HEK293 (cell line): Measurements from ENCODE around the gene SRP72.

Experiments
- CTCF ChIA-PET: fragments of 350-600 bp; formaldehyde crosslinking; extraction: SDS; loops from one replicate; lab custom pipeline; 2021; ENCODE audit warnings: antibody characterized with exemption; lab: Yijun Ruan, JAX
- POLR2A ChIA-PET: fragments of 300-600 bp; formaldehyde crosslinking; extraction: SDS; loops from one replicate; lab custom pipeline; 2020; ENCODE audit warnings: antibody characterized with exemption, inconsistent platforms; lab: Yijun Ruan, JAX
- H3K27ac ChIP-seq: fragments of 200-500 bp; sonication (Bioruptor generic); 2 replicates; pipeline ENCODE4 v1.5.1; 2014; ENCODE audit warnings: low read depth, low read length, control low read depth, inconsistent platforms; ENCODE audit errors: extremely low read depth
- H3K36me3 ChIP-seq, 2 experiments: fragments of 200-500 bp in 1 of 2; sonication (Bioruptor generic) in 1 of 2; 1 replicate in 1 of 2; 2 replicates in 1 of 2; pipeline ENCODE4 v1.5.1; 2014 to 2017; ENCODE audit warnings: inconsistent platforms in 2 of 2, low read length in 2 of 2; ENCODE audit not compliant: control insufficient read depth in 2 of 2, insufficient read depth in 1 of 2
- H3K4me1 ChIP-seq: fragments of 200-500 bp; sonication (Bioruptor generic); 2 replicates; pipeline ENCODE4 v1.5.1; 2014; ENCODE audit warnings: mild to moderate bottlenecking, low read length, inconsistent platforms; ENCODE audit not compliant: control insufficient read depth, insufficient read depth
- H3K4me3 ChIP-seq: 2 replicates; pipeline ENCODE4 v1.5.1; 2011; ENCODE audit warnings: low read depth, mild to moderate bottlenecking, control low read depth, low read length, moderate library complexity
- H3K9me3 ChIP-seq: fragments of 200-500 bp; sonication (Bioruptor generic); 2 replicates; pipeline ENCODE4 v1.5.1; 2014; ENCODE audit warnings: low read depth, low read length, inconsistent platforms; ENCODE audit not compliant: control insufficient read depth, insufficient read depth
- BCL11B ChIP-seq: fragments of 450-650 bp; formaldehyde crosslinking; IDR thresholded peaks from 2 replicates; pipeline ENCODE4 v1.5.1; 2016; ENCODE audit warnings: low read depth, missing biosample characterization, missing genetic modification characterization
- CTCF ChIP-seq: fragments of 450-650 bp; formaldehyde crosslinking; IDR thresholded peaks from 2 replicates; pipeline ENCODE4 v1.5.1; 2016; ENCODE audit warnings: missing biosample characterization, missing genetic modification characterization
- FEZF1 ChIP-seq: fragments of 450-650 bp; formaldehyde crosslinking; IDR thresholded peaks from 2 replicates; pipeline ENCODE4 v1.5.1; 2016; ENCODE audit warnings: missing biosample characterization, missing genetic modification characterization
- HOXD13 ChIP-seq: sonication (generic); formaldehyde crosslinking; IDR thresholded peaks from 2 replicates; pipeline ENCODE4 v1.8.0; 2022; ENCODE audit warnings: missing genetic modification reagents, borderline replicate concordance
- KLF8 ChIP-seq: fragments of 450-650 bp; formaldehyde crosslinking; IDR thresholded peaks from 2 replicates; pipeline ENCODE4 v1.5.1; 2016; ENCODE audit warnings: missing biosample characterization, missing genetic modification characterization
- MZF1 ChIP-seq: fragments of 450-650 bp; formaldehyde crosslinking; IDR thresholded peaks from 2 replicates; pipeline ENCODE4 v1.5.1; 2017; ENCODE audit warnings: missing biosample characterization, missing genetic modification characterization, borderline replicate concordance
- PRDM2 ChIP-seq: fragments of 450-650 bp; formaldehyde crosslinking; IDR thresholded peaks from 2 replicates; pipeline ENCODE4 v1.5.1; 2016; ENCODE audit warnings: missing biosample characterization, missing genetic modification characterization, borderline replicate concordance
- PRDM6 ChIP-seq: fragments of 450-650 bp; formaldehyde crosslinking; IDR thresholded peaks from 2 replicates; pipeline ENCODE4 v1.5.1; 2017; ENCODE audit warnings: missing biosample characterization, missing genetic modification characterization
- RBAK ChIP-seq: fragments of 450-650 bp; formaldehyde crosslinking; IDR thresholded peaks from 2 replicates; pipeline ENCODE4 v1.5.1; 2016; ENCODE audit warnings: missing biosample characterization, missing genetic modification characterization
- ZBTB10 ChIP-seq: fragments of 450-650 bp; formaldehyde crosslinking; IDR thresholded peaks from 2 replicates; pipeline ENCODE4 v1.5.1; 2016; ENCODE audit warnings: missing biosample characterization, missing genetic modification characterization
- ZFP3 ChIP-seq: fragments of 450-650 bp; formaldehyde crosslinking; IDR thresholded peaks from 2 replicates; pipeline ENCODE4 v1.5.1; 2016; ENCODE audit warnings: low read depth, missing biosample characterization, missing genetic modification characterization
- ZFP69B ChIP-seq: fragments of 450-650 bp; formaldehyde crosslinking; IDR thresholded peaks from 2 replicates; pipeline ENCODE4 v1.5.1; 2016; ENCODE audit warnings: missing biosample characterization, missing genetic modification characterization
- ZNF114 ChIP-seq: fragments of 450-650 bp; formaldehyde crosslinking; IDR thresholded peaks from 2 replicates; pipeline ENCODE4 v1.5.0; 2017; ENCODE audit warnings: missing biosample characterization, missing genetic modification characterization
- ZNF132 ChIP-seq: fragments of 450-650 bp; formaldehyde crosslinking; IDR thresholded peaks from 2 replicates; pipeline ENCODE4 v1.5.1; 2017; ENCODE audit warnings: missing biosample characterization, missing genetic modification characterization, borderline replicate concordance
- ZNF23 ChIP-seq: fragments of 450-650 bp; formaldehyde crosslinking; IDR thresholded peaks from 2 replicates; pipeline ENCODE4 v1.5.1; 2016; ENCODE audit warnings: missing biosample characterization, missing genetic modification characterization, borderline replicate concordance
- ZNF26 ChIP-seq: fragments of 450-650 bp; formaldehyde crosslinking; IDR thresholded peaks from 2 replicates; pipeline ENCODE4 v1.5.1; 2016; ENCODE audit warnings: missing biosample characterization, missing genetic modification characterization
- ZNF341 ChIP-seq: fragments of 450-650 bp; formaldehyde crosslinking; IDR thresholded peaks from 2 replicates; pipeline ENCODE4; 2016; ENCODE audit warnings: low read depth, missing biosample characterization, missing genetic modification characterization
- ZNF394 ChIP-seq: fragments of 450-650 bp; formaldehyde crosslinking; IDR thresholded peaks from 2 replicates; pipeline ENCODE4 v1.5.1; 2016; ENCODE audit warnings: missing biosample characterization, missing genetic modification characterization, mild to moderate bottlenecking, moderate library complexity, borderline replicate concordance
- ZNF416 ChIP-seq: fragments of 450-650 bp; formaldehyde crosslinking; IDR thresholded peaks from 2 replicates; pipeline ENCODE4 v1.5.1; 2016; ENCODE audit warnings: missing biosample characterization, missing genetic modification characterization
- ZNF423 ChIP-seq: fragments of 450-650 bp; formaldehyde crosslinking; IDR thresholded peaks from 2 replicates; pipeline ENCODE4 v1.5.1; 2016; ENCODE audit warnings: missing biosample characterization, missing genetic modification characterization
- ZNF548 ChIP-seq: fragments of 450-650 bp; formaldehyde crosslinking; IDR thresholded peaks from 2 replicates; pipeline ENCODE4 v1.5.1; 2016; ENCODE audit warnings: missing biosample characterization, missing genetic modification characterization
- ZNF549 ChIP-seq: fragments of 450-650 bp; IDR thresholded peaks from 2 replicates; pipeline ENCODE4 v1.5.1; 2018; ENCODE audit warnings: missing biosample characterization, missing genetic modification characterization, mild to moderate bottlenecking, inconsistent platforms, moderate library complexity
- ZNF658 ChIP-seq: fragments of 450-650 bp; formaldehyde crosslinking; IDR thresholded peaks from 2 replicates; pipeline ENCODE4; 2016; ENCODE audit warnings: missing biosample characterization, missing genetic modification characterization
- ZNF660 ChIP-seq: fragments of 450-650 bp; IDR thresholded peaks from 2 replicates; pipeline ENCODE4 v1.5.1; 2018; ENCODE audit warnings: missing biosample characterization, mild to moderate bottlenecking, missing genetic modification characterization

The SRP72 gene

GRCh38 chr4:56435140-56435926 lies 32.1 kb upstream of the SRP72 start, which contains the start of gene PPAT (continued):
- TF ChIP-seq CTCF (peak; percentile 76; the same call in 1 of the 2 replicates), ZNF132 (no peak), ZNF548 (no peak), ZNF394 (peak; percentile 22; the same call in 1 of the 2 replicates), ZNF114 (tag by site-specific recombination) (no peak), ZNF658 (tag by site-specific recombination) (no peak), KLF8 (tag by site-specific recombination) (peak; percentile 87), ZNF549 (tag by site-specific recombination) (no peak), HOXD13 (no peak), ZFP69B (tag by site-specific recombination) (peak; percentile 25; the same call in 1 of the 2 replicates), ZFP3 (tag by site-specific recombination) (no peak), ZNF416 (tag by site-specific recombination) (no peak)
- TF ChIP-seq, all 188 proteins: peak for 50

GRCh38 chr4:56438766-56439165 lies 28.7 kb upstream of the SRP72 start:
- POLR2A ChIA-PET = no interaction called here
- TF ChIP-seq MZF1 (tag by site-specific recombination) (no peak), ZNF23 (no peak), ZNF341 (tag by site-specific recombination) (no peak), ZNF660 (tag by site-specific recombination) (no peak), ZNF26 (tag by site-specific recombination) (no peak), PRDM6 (tag by site-specific recombination) (no peak), ZNF423 (no peak), RBAK (no peak), PRDM2 (tag by site-specific recombination) (no peak), ZBTB10 (tag by site-specific recombination) (no peak), FEZF1 (no peak), BCL11B (no peak)

More at GRCh38 chr4:56438766-56439165, 28.7 kb upstream of the SRP72 start:
- CTCF ChIA-PET = interaction anchor here (3.3 kb wide), 1 partner anchor 15 kb away, joined by 19 read pairs; no protein-coding TSS in a partner anchor
- no peak overlapping the region for H3K4me3 ChIP-seq
- H3K4me1 ChIP-seq = no peaks in the 10 kb centered on the region
- no peak overlapping the region for H3K27ac ChIP-seq
- H3K36me3 ChIP-seq = peaks cover 11 to 42% of the 10 kb centered on the region in 2 experiments; a peak in 2 of 3 replicates
- no peaks in the 10 kb centered on the region for H3K9me3 ChIP-seq
